SU-DHL-6 (cell line): ENCODE data around the gene ADRB1.

Experiments used
- CTCF ChIP-seq: fragments of 200-600 bp; sonication (generic); IDR thresholded peaks from one replicate; pipeline ENCODE4 v1.5.1; 2017; ENCODE audit warnings: antibody characterized with exemption, mild to moderate bottlenecking, low read length, moderate library complexity; ENCODE audit not compliant: insufficient read depth, poor library complexity, severe bottlenecking
- EZH2phosphoT487 ChIP-seq: fragments of 200-600 bp; sonication (generic), shearing (Covaris generic); conservative IDR thresholded peaks from 2 replicates; pipeline ENCODE4 v1.6.1; 2018; ENCODE audit warnings: mild to moderate bottlenecking, antibody characterized with exemption, low read length, moderate library complexity, mixed read lengths

GRCh38 chr10:114048472-114048871 is 4.8 kb downstream of the ADRB1 start:
- TF ChIP-seq CTCF (no peak), EZH2phosphoT487 (no peak)
